GM21526 (cell line): ENCODE measurements around the gene NTPCR.
"Not testable (repeated sequence)": the region's sequence is repeated elsewhere in the genome, so short reads cannot be mapped to it uniquely, and the experiment has no call there.

ENCODE experiments used
- ATAC-seq: cut with Tn5 transposase; IDR thresholded peaks from one replicate; pipeline ENCODE4 v1.9.1; 2021; ENCODE audit warnings: moderate library complexity; ENCODE audit not compliant: unreplicated experiment, low FRiP score

The NTPCR gene

DNA sequence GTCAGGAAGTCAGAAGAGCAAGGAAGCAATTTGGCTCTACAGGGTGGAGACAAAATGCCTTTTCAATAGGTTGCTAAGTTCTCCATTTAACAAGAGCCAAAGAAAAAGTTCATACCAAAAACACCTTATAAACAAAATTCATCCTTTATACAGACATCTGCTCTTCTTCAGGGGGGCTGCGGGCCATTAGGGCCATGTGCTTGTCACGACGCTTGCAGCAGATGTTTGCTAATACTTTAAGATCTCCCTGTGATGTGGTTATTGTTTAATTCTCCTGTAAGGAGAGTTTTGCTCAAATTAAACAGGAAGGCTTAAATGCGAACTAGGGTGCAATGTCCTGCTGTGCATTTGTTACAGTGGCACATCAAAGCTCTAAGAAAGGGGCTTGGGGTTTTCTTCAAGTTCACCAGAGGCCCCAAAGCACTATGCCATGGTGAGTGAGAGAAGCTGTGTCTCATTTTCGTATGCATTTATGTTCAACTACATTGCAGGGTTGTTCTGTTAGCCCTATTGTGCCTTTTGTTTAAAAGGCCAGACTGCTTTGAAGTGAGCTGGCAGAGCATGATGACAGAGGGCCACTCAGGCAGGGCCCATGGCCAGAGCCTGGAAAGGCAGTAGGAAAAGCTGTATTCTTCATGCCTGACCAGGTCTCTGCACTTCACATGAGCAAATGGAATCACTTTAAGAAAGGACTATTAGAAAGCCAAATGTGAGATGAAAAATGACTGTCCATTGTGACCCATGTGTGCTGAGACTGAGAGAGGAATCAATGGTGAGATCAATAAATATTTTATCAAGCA is 24.8 kb upstream of the NTPCR start:
- no peak for ATAC-seq

DNA sequence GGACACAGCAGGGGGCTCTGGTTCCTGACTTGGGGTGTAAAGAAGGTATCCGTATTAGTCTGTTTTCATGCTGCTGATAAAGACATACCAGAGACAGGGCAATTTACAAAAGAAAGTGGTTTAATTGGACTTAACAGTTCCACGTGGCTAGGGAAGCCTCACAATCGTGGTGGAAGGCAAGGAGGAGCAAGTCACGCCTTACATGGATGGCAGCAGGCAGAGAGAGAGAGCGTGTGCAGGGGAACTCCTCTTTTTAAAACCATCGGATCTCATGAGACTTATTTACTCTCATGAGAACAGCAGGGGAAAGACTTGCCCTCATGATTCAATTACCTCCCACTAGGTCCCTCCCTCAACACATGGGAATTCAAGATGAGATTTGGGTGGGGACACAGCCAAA is 23.2 kb upstream of the NTPCR start:
- not testable (repeated sequence) for ATAC-seq

GRCh38 chr1:232927830-232928505 is 22.4 kb upstream of the NTPCR start:
- no peak for ATAC-seq

DNA sequence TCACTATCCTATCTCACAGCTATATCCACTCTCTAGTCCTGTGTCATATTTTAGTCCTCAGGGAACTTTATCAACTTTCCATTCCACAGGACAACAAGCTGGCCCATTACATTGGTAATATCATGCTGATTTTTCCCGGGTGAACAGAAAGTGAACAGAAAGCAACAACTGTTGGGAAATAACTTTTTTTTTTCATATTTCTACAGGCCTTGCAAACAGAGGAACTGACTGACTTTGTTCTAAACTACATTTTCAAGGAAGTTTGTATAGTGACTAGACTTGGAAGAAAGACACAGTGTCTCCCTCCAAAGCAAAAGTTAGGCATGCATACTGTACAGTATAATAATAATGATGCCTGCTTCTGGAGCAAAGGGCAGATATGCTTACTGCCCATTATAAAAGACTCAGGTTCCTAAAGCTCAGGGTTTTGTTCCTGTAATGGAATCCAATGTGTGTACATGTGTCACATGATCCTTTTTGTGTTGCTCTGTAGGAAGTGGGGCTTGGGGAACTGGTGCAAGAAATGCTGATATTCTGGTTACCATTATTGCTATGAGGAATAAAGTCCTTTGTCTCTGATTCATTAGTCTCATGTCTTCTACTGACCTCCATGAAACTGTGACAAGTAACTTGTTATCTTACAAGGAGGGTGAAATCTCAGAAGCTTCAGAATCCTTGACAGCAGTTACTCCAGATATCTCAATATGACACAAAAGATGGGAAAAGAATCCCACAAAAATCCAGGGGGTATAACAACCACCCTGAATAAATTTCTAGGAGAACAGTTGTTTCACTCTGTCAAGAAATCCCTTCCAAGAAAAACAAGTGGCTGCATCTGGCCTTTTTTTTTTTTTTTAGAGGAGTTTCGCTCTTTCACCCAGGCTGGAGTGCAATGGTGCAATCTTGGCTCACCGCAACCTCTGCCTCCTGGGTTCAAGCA is 17.7 kb upstream of the NTPCR start:
- ATAC-seq: no peak

DNA sequence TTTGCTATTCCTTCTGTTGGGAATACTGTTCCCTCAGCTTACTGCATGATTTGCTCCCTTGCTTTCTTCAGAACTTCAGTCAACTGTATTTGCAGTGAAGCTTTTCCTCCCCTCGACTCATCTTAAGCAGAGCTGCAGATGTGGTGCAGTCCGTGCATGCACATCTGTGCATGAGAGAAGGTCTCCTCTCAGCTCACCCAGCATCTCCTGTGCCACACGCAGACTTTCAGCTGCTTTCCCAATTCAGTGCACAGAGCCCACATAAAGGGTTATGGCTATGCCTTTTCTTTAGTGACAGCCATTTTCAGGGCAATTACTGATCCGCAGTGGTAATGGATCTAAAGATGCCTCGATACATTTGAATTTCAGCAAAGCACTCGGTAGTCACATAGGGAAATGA is 13.5 kb upstream of the NTPCR start:
- ATAC-seq: no peak

- ATAC-seq: no peak
Observed at GRCh38 chr1:232937741-232938375, 12.6 kb upstream of the NTPCR start.

DNA sequence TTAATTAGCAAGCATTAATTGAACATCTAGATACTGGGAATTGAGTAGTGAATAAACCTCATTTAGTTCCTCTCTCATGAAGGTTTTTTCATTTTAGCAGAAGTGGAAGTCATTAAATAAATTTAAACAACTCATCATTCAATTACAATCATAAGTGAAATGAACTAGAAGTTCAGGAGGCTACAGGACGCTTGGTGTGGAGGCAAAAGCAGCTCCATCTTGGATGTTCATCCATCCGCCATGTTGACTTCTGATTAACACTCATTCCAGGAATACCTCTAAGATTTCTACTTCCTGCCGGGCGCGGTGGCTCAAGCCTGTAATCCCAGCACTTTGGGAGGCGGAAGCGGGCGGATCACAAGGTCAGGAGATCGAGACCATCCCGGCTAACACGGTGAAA is 11.5 kb upstream of the NTPCR start:
- ATAC-seq: no peak

GRCh38 chr1:232939748-232940147 is 10.7 kb upstream of the NTPCR start:
- ATAC-seq: no peak

GRCh38 chr1:232940262-232940661 is 10.1 kb upstream of the NTPCR start:
- ATAC-seq: no peak

DNA sequence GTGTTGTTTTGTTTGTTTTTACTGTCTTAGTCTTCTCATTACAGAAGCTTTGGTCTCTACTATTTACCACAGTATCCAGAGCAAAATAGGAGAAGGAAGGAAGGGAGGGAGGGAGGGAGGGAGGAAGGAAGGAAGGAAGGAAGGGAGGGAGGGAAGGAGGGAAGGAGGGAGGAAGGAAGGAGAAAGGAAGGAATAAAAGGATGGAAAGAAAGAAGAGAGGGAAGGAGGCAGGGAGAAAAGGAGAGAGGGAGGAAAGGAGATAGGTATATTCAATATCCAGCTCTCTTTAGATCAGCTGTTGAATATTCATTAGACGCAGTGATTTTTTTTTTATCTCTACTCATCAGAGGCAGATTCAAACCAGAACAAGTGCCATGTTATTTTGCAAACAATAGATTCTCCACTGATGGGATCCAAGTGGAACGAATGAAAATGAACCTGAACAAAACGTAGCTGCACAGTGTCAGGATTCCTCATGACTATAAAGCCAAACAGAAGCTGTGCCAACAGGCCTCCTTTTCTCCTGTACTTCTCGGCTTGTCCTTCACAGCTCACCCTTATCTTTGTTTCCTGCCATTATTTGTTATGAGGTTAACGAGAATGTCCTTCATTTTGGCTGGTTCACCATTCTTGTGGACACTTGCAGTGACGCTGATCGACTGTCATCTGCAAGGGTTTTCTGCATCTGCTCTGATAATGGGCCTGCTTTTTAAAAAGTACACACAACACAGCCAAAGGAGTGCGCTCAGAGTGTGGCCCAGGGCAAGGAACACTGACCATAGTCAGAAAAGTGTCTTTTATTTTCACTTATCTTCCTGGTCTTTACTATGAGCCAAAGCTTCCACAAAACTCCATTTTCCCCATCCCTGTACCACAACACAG is 7.8 kb upstream of the NTPCR start:
- no peak for ATAC-seq

- peak; percentile 67 for ATAC-seq
Observed at GRCh38 chr1:232943679-232944252, 6.6 kb upstream of the NTPCR start.

GRCh38 chr1:232944347-232944746 is 6.1 kb upstream of the NTPCR start:
- ATAC-seq: no peak

- no peak for ATAC-seq
Observed at GRCh38 chr1:232949636-232950196, 695 bp upstream of the NTPCR start.

- ATAC-seq: peak; percentile 22
Observed at GRCh38 chr1:232951180-232951579, 769 bp downstream of the NTPCR start.

GRCh38 chr1:232951605-232952004 is 1.2 kb downstream of the NTPCR start:
- no peak for ATAC-seq

- ATAC-seq: peak; percentile 62
Observed at GRCh38 chr1:232952514-232953499, 2.4 kb downstream of the NTPCR start.

- ATAC-seq: no peak
Observed at GRCh38 chr1:232954594-232955365, 4.4 kb downstream of the NTPCR start.
